HG02642 (cell line): Measurements from ENCODE around the gene ZNF641.
"Not testable (repeated sequence)": the region's sequence is repeated elsewhere in the genome, so short reads cannot be mapped to it uniquely, and the experiment has no call there.

Experiments used
- ATAC-seq: cut with Tn5 transposase; IDR thresholded peaks from one replicate; pipeline ENCODE4 v1.9.1; 2021; ENCODE audit warnings: mild to moderate bottlenecking; ENCODE audit not compliant: unreplicated experiment, poor library complexity

ZNF641 gene

DNA sequence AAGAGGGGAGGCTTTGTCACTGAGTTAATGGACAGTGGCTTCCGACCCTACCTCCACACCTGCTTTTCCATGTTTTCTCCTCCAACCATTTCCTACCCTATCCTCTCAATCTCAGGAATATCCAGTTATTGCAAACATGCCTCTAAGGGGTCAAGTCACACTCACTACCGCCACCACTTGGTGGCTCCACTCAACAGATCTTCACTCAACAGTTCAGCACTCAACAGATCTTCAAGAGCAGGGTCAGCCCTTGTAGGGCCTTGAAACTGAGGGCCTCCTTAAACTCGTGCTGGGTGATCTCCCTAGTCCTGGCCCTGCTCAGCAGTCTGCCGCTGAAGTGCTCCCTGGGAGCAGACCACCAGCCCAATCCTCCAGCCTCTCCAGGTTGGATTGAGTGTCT, 14.2 kb downstream of the ZNF641 start:
- no peak for ATAC-seq

DNA sequence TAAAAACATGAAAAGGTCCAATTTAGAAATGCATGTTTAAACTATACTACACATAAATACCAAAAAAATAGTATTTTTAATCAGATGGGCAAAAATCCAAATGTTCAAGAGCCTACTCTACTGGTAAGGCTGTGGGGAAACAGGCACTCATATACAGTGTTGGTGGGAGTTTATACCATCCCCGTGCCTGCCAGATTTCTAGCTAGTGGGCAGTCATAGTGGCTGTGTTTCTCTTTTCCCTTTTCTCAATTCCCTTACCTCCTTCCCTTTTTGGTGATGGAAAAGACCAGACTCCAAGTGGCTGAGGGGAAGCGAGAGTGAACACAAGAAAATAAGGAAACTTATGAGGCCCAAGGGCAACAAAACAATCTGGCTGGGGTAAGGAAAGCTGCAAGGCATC, 14.7 kb downstream of the ZNF641 start:
- ATAC-seq, result no peak

DNA sequence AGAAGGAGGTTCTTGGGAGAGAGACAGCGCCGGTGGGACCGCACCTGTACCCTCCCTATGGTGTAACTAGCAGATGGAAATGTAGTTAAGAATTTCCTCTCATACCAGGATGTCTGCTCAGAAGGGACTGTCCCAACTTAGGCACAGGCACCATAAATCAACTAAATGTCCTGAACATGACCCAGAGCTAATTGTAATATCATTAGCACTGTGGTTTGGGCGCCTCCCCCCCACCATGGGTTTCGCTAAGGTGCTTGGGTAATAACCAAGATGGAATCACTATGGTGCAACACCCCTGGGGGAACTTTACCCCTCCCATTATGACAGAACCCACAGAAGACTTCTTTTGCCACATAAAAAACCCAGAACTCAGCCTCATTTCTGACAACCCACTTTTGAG, 15.9 kb downstream of the ZNF641 start:
- ATAC-seq, result no peak

DNA sequence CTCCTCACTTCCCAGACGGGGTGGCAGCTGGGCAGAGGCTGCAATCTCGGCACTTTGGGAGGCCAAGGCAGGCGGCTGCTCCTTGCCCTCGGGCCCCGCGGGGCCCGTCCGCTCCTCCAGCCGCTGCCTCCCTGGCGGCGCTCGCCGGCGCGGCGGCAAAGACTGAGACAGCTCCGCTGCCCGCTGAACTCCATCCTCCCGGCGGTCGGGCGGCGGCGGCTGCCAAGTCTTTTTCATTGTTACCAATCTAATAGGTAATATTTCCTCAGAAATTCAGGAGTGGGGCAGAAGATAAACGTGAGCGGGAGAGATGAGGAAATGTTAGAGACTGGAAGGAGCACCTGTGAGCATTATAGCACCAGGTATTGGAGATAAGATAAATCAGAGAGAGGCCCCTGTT, 17.0 kb downstream of the ZNF641 start:
- not testable (repeated sequence) for ATAC-seq

DNA sequence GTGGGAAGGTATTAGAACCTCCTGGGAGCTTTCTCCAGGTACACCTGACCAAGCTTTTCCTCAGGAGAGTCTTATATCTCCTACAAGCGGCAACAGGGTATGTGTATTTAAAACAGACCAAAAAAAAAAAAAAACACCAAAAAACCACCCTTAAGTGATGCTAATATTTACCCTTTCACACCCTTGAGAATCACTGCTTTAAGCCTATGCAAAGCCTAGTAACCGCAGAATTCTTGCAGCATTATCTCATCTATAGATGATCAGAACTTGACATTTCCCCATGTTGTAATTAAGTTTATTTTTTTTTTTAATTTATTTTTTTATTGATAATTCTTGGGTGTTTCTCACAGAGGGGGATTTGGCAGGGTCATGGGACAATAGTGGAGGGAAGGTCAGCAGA, 19.3 kb downstream of the ZNF641 start:
- ATAC-seq, result no peak

DNA sequence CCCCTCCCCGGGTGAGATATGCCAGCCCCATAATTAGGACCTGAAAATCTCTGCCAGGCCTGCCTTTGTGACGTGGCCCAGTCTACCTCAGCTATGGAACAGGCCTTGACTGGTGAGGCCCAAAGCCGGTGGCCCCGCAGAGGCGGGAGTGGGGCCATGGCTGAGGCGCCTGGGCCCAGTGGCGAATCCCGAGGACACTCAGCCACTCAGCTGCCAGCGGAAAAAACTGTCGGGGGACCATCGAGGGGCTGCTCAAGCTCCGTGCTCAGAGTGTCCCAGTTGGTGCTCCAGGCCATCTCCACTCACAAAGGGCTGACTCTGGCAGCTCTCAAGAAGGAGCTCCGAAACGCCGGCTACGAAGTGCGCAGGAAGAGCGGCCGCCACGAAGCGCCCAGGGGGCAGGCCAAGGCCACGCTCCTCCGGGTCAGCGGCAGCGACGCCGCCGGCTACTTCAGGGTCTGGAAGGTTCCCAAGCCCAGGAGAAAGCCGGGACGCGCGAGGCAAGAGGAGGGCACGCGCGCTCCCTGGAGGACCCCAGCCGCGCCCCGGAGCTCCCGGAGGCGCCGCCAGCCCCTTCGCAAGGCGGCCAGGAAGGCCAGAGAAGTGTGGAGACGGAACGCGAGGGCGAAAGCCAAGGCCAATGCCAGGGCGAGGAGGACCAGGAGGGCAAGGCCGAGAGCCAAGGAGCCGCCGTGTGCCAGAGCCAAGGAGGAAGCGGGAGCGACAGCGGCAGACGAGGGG, 21.4 kb downstream of the ZNF641 start:
- ATAC-seq, result no peak

DNA sequence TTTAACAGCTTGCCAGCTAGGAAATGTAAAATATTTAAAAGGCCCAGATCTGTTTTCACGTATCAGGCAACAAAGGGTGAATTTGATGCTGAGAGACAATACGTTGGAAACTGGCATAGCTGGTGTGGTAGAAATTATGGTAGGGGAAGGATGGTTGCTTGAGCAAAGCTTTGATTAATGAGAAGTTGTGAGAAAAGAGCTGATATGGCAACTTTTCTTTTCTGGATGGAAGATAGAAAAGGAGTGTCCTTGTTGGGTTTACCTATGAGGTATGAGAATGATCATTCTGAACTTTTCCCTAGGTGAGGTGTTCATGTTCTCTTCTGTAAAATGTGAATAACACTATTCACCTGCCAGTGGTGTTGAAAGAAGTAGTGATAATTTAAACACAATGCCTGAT, 34.2 kb downstream of the ZNF641 start:
- ATAC-seq, result no peak

DNA sequence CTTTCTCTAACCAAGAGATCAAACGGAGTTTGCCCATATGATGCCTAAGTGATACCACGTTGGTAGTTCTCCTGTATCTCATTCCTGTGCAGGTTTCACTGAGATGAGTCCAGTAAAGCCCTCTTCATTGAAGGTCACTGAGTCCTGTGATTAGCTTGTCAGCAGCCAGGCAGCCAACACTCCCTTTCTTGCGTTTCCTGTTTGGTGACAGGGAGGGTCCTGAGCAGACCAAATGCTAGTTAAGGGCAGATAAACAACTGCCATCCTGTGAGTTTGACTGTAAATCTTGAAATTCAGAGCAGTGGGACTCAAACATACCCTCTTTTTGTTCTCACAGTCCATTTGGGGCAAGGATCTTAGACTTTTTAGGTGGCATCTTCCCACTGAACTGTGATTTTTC, 39.4 kb downstream of the ZNF641 start:
- no peak for ATAC-seq

DNA sequence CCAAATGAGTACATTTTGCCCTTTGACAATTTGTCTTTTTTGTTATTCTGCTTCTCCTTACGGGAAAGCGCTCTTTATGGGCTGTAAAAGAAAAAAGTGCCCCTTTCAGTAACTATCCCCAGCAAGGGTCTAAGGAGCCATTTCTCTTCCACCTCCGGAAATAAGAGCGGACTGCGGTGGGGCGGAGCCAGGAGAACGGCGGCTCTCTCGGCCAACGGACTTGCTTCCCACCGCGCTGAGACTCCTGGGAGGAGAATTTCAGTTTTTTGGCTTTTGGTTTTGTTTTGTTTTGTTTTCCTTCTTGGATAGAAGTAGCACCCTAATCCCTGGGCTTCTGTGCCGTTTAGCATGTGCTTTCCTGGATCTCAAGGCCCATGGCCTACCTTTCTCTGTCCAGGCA, 43.5 kb downstream of the ZNF641 start:
- no peak for ATAC-seq

DNA sequence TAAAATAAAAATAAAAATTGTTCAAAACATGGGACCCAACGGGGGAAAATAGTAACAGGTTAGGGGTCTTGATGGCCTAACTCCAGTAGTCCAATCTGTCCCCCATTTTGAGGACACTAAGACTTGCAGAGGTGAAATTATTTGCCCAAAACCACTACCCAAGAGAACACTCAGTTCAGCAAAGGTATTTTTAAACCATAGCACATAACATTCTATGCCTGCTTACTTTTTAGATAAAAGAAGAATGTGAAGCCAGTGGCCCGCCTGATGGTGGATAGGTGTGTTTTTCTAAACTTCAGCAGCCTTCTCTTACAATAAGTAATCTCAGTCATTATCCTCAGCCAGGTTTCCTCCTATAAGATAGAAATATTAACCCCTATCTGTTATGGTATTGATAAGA, 45.5 kb downstream of the ZNF641 start:
- ATAC-seq, result no peak

DNA sequence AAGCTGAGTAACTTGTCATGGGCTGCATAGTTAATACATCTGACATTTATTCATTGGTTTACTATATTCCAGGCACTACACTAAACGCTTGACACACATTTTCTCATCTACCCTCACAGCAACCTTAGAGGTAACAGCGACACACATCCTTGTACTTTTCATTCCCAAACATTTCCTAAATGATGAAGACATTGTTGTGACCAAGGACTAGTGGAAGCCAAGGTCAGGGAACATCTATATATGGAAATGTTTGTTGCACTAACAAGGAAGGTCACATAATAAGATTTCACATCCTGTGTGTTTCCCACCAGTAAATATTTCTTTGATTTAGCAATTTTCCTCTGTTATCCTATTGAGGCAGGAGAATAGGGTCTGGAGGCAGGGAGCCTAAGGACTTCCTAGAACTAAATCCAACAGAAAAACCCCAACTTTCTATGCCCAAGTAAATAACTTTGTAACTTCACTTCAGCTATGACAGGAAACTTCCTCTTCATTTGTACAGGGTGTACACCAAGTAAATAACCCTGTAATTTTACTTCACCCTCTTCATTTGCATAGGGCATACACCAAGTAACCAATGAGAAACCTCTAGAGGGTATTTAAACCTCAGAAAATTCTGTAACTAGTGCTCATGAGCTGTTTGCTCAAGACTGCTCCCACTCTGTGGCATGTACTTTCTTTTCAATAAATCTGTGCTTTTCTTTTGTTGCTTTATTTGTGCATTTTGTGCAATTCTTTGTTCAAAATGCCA, 48.4 kb downstream of the ZNF641 start:
- ATAC-seq, result no peak

DNA sequence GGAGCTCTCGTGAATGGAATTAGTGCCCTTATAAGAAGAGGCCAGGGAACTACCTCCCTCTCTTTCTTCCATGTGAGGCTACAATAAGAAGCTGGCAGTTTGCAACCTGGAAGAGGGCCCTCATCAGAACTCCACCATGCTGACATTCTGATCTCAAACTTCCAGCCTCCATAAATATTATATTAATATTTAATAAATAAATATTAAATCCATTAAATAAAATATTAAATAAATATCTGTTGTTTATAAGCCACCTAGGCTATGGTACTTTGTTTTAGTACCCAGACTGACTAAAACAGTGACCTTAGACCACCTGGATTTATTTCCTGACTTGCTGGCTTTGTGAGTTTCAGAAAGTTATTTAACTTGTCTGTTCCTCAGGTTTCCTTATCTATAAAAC, 49.9 kb downstream of the ZNF641 start:
- no peak for ATAC-seq

DNA sequence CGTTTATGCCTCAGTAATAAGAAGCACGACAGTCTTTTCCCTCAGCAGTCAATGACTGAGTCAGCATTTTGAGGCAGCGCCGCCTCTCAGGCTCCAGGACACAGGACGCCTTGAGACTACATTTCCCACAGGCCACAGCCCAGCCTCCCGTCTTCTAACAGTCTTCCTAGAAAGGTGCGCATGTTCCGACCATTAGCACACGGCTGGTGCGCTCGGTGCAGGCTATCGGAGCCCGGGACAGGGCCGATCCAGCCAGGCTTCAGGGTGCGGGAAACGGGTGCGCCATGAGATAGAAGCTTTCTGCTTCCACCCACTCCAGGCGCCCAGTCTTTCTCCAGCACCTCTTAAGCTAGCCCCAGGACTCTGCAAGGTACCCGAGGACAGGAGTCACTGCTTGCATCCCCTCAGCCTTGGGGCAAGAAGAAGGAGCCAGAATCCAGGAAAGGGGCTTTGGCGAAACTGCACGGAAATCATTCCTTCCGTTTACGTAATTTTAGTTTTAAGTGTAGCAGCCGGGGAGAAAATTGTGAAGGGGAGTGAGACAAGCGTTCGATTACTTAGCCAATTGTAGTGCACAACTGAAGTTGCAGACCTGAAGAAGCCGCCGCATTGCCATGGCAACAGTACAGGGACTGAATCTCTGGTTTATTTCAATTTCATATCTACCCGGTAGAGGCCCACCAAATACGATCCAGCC, 54.0 kb downstream of the ZNF641 start:
- ATAC-seq, result peak; percentile 66

DNA sequence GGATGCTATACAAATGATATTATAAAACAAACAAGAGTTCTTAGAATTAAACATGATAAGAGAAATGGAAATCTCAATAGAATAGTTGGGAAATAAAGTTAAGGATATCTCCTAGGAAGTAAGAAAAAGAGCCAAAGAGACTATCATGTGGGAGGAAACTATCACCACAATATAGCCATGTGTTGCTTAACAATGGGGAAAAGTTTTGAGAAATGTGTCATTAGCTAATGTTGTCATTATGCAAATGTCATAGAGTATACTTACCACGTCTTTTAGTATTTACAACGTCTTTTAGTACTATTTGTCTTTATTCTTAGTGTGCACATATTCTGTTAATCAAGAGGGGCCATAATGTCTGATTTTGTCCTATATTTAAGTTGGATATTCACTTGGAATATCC, 58.7 kb downstream of the ZNF641 start:
- no peak for ATAC-seq

DNA sequence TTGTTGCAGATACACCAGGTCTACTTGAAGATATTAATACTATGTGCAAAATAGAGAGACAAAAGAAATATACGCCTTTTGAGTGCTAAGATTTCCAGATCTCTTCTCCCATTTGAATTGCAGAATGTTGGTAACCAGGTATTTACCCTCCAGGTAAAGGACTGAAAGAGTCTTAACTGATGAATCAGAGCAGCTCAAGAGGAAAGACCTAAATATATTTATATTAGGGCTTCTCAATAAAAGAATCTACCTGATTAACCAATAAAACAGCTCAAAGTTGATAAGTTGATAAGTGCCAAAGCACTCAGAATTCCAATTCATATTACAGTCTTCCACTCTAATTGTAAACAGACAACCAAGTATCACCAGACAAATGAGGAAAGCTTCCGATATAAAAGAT, 59.2 kb downstream of the ZNF641 start:
- ATAC-seq, result no peak

DNA sequence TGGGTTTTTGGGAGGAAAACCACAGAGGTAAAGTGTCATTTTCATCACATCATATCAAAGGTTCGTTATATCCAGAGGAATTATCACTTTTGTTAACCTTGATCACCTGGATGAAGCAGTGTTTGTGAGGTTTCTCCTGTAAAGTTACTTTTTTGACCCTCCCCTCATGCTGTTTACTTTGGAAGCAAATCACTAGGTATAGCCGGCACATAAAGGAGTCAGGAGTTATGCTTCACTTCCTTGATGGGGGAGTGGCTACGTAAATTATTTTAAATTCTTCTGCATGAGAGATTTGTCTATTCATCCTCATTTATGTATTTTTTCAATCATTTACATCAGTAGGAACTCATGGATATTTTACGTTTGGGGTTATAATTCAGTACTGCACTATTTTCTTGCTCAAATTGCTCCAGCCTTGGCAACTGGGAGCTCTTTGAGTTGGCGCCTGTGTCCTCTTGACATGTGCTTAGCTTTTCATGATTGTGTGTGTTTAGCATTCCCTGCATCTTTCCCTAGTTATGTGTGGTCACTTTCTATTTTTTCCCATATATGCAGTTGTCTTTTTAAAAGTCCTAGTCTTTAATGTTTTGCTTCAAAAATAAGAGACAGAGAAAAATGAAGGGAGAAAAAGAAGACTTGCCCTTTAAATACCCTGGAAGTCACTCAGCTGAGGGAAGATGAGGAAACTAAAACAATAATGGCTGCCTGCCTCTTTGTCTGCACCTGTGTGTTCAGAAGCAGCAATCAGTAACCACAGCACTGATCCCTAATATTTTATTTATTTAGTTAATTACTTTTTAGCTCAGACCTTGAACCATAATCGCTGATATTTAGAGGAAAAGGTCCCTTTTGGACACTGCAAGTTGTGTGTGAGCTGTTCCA, 62.1 kb downstream of the ZNF641 start:
- ATAC-seq, result no peak
